A549 (cell line): Measurements from ENCODE around the gene CNKSR3.

Source experiments
- CBX2 ChIP-seq: fragments of 200-600 bp; sonication (generic); IDR thresholded peaks from 2 replicates; pipeline ENCODE4 v1.6.1; 2016; ENCODE audit warnings: low read depth, mild to moderate bottlenecking, borderline replicate concordance
- CEBPB ChIP-seq, 2 experiments: fragments of >200 bp in 1 of 2; sonication (Bioruptor Twin) in 1 of 2; formaldehyde crosslinking in 1 of 2; IDR thresholded peaks; 2 replicates each; pipeline ENCODE4 v1.6.1; 2012 to 2016
- CTCF ChIP-seq: fragments of >200 bp; sonication (Bioruptor Twin); formaldehyde crosslinking; IDR thresholded peaks from 3 replicates; pipeline ENCODE4 v1.5.1; 2016
- EP300 ChIP-seq, 2 experiments: fragments of >200 bp; sonication (Bioruptor Twin); formaldehyde crosslinking; IDR thresholded peaks; 2 replicates in 1 of 2; 3 replicates in 1 of 2; pipeline ENCODE4 v1.6.1; 2016 to 2017
- ESRRA ChIP-seq: fragments of 150-350 bp; IDR thresholded peaks from 2 replicates; pipeline ENCODE4 v1.6.1; 2014; ENCODE audit warnings: mild to moderate bottlenecking, low read length, borderline replicate concordance
- POLR2A ChIP-seq: IDR thresholded peaks from 2 replicates; pipeline ENCODE4 v1.6.1; 2012; ENCODE audit warnings: mild to moderate bottlenecking, low read length
- POLR2AphosphoS2 ChIP-seq: conservative IDR thresholded peaks from 2 replicates; pipeline ENCODE4 v1.6.1; 2012; ENCODE audit warnings: low read length, improper control_type of control experiment, inconsistent platforms
- RAD21 ChIP-seq, 2 experiments: fragments of >200 bp in 1 of 2; sonication (Bioruptor Twin) in 1 of 2; formaldehyde crosslinking in 1 of 2; IDR thresholded peaks in 1 of 2; conservative IDR thresholded peaks in 1 of 2; 2 replicates in 1 of 2; 3 replicates in 1 of 2; pipeline ENCODE4 v1.6.1; 2012 to 2018; ENCODE audit warnings: inconsistent platforms in 1 of 2
- RCOR1 ChIP-seq: fragments of 150-350 bp; IDR thresholded peaks from 2 replicates; pipeline ENCODE4 v1.6.1; 2014; ENCODE audit warnings: antibody characterized with exemption, low read length, low read depth
- USF2 ChIP-seq: fragments of 450-650 bp; IDR thresholded peaks from 2 replicates; pipeline ENCODE4 v1.6.1; 2014; ENCODE audit warnings: antibody characterized with exemption

GRCh38 chr6:154479351-154479769 is 31.1 kb downstream of the CNKSR3 start:
- no peak for TF ChIP-seq CTCF
- TF ChIP-seq EP300 (IDR thresholded peaks at IDR 0.05) = no peak
- TF ChIP-seq POLR2A = no peak
- TF ChIP-seq POLR2AphosphoS2 = no peak
- no peak for TF ChIP-seq RAD21 (conservative IDR thresholded peaks at IDR 0.05 in 1 of 2, IDR thresholded peaks at IDR 0.05 in 1 of 2)
- TF ChIP-seq RCOR1 = no peak
- TF ChIP-seq CEBPB (IDR thresholded peaks at IDR 0.05) = no peak
- TF ChIP-seq USF2 = no peak
- no peak for TF ChIP-seq CBX2
- TF ChIP-seq ESRRA = no peak
